Fibroblast of lung (primary cell): ENCODE results near the gene PGGHG. TPM values are rescaled to one million over a fixed set of nuclear protein-coding genes. Genes with fewer than 3 reads are reported as not detected.

Source experiments
- DNase-seq, 2 donors: peaks; one replicate each; pipeline versions ENCODE4 v3.0.0 to v3.0.0-alpha.2; 2010; ENCODE audit warnings: low read depth in 2 of 2
- H2AFZ ChIP-seq: 2 replicates; pipeline ENCODE4 v1.5.1; 2012; ENCODE audit warnings: low read length, control low read depth, inconsistent platforms
- H3K27ac ChIP-seq: 2 replicates; pipeline ENCODE4 v1.5.1; 2011; ENCODE audit warnings: low read length, control low read depth; ENCODE audit not compliant: insufficient read depth
- H3K27me3 ChIP-seq: 2 replicates; pipeline ENCODE4 v1.5.1; 2011; ENCODE audit warnings: mild to moderate bottlenecking, low read length; ENCODE audit not compliant: control insufficient read depth, insufficient read depth
- H3K36me3 ChIP-seq: 2 replicates; pipeline ENCODE4 v1.5.1; 2011; ENCODE audit warnings: low read length; ENCODE audit not compliant: control insufficient read depth, insufficient read depth
- H3K4me1 ChIP-seq: 2 replicates; pipeline ENCODE4 v1.5.1; 2011; ENCODE audit warnings: low read length; ENCODE audit not compliant: control insufficient read depth, insufficient read depth; ENCODE audit errors: extremely low read depth
- H3K4me2 ChIP-seq: 2 replicates; pipeline ENCODE4 v1.5.1; 2011; ENCODE audit warnings: low read length, control low read depth; ENCODE audit not compliant: insufficient read depth; ENCODE audit errors: extremely low read depth
- H3K4me3 ChIP-seq, 4 experiments: fragments of 200-600 bp in 1 of 4; sonication (generic) in 1 of 4; replicated peaks in 1 of 4; 2 replicates each; pipeline ENCODE4 v1.5.1; 2011 to 2016; ENCODE audit warnings: low read length in 4 of 4, low read depth in 3 of 4, mild to moderate bottlenecking in 3 of 4, control low read depth in 2 of 4, inconsistent platforms in 1 of 4, mixed read lengths in 1 of 4; ENCODE audit not compliant: insufficient read depth in 1 of 4; ENCODE audit errors: control extremely low read depth in 1 of 4
- H3K79me2 ChIP-seq: 2 replicates; pipeline ENCODE4 v1.5.1; 2012; ENCODE audit warnings: mild to moderate bottlenecking, low read length, inconsistent platforms; ENCODE audit not compliant: control insufficient read depth, insufficient read depth
- H3K9ac ChIP-seq: 2 replicates; pipeline ENCODE4 v1.5.1; 2011; ENCODE audit warnings: mild to moderate bottlenecking, low read length, control low read depth; ENCODE audit not compliant: insufficient read depth
- H3K9me3 ChIP-seq: 2 replicates; pipeline ENCODE4 v1.5.1; 2012; ENCODE audit warnings: low read depth, low read length; ENCODE audit not compliant: control insufficient read depth, insufficient read depth
- H4K20me1 ChIP-seq: 2 replicates; pipeline ENCODE4 v1.5.1; 2011; ENCODE audit warnings: low read length; ENCODE audit not compliant: control insufficient read depth, insufficient read depth; ENCODE audit errors: extremely low read depth
- EZH2 ChIP-seq: IDR thresholded peaks from 2 replicates; pipeline ENCODE4 v1.5.1; 2012; ENCODE audit warnings: low read length, control low read depth, mild to moderate bottlenecking; ENCODE audit errors: missing control alignments
- polyA plus RNA-seq, 2 donors: library from polyadenylated mRNA; depleted of rRNA in 1 of 2; stranded (reverse) in 1 of 2; unstranded in 1 of 2; fragments of >200 nt; gene quantifications; 2 replicates each; pipeline ENCODE4 v1.2.1, GENCODE V29; 2011 to 2012; ENCODE audit warnings: missing spikeins in 1 of 2
- total RNA-seq: library from RNA; depleted of rRNA; stranded (reverse); fragments of >200 nt; gene quantifications from 2 replicates; pipeline ENCODE4 v1.2.1, GENCODE V29; 2014
- TF ChIP-seq, protein P1 (sequence below), 2 donors: IDR thresholded peaks in 1 of 2; conservative IDR thresholded peaks in 1 of 2; 1 replicate in 1 of 2; 2 replicates in 1 of 2; pipeline ENCODE4 v1.5.1; 2011 to 2012; ENCODE audit warnings: low read length in 2 of 2, control low read depth in 1 of 2, inconsistent platforms in 1 of 2, low read depth in 1 of 2, mild to moderate bottlenecking in 1 of 2

Gene PGGHG
- total and polyA plus RNA-seq, 2 donors (not counting 1 experiment from before 2014, with no cell fraction given): 4.6 to 8.4 TPM

DNA sequence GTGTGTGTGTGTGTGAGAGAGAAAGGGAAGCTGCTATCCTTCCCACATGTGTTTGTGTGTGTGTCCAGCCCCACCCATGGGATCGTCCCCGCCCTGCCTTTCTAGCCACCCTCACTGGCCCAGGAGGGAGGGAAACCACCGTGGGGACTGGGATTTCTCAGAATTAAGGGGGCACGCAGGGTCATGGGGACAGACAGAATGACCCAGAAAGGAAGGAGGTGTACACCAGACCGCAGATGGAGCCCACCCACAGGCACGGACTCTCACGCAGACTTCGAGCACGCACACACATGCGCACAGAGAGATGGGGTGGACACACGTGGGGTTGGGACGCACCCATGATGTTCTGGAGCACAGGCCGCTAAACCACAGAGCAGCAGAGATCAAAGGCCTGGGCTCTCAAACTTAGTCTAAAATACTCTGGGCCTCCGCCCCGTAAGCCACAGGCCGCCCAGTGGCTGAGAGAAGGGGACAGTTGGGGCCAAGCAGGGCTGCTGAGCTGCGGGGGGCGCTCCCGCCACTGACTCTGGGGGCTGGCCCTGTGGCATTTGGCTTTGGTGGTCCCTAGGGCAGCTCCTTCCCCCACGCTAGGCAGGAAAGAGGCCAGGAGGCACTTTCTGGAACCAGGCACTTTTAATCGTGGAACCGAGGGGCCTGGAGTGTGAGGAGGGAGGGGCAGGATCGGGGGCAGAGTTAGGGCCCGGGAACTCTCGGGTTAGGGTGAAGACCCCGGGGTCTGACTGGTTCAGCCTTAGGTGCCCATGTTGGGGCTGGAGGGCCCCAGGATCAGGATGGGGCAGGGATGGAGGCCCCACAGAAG, 8.9 kb downstream of the PGGHG start:
- Histone ChIP-seq H3K9me3 (no peaks in the 10 kb centered on the region), H3K36me3 (no peaks in the 10 kb centered on the region), H3K27me3 (peaks cover 8% of the 10 kb centered on the region), H3K79me2 (no peaks in the 10 kb centered on the region), H2AFZ (no peak overlapping the region), H3K4me2 (no peak overlapping the region), H3K27ac (no peak overlapping the region), H3K4me3 (no peak overlapping the region), H3K4me1 (peaks cover 3% of the 10 kb centered on the region), H3K9ac (no peak overlapping the region), H4K20me1 (no peaks in the 10 kb centered on the region)
- TF ChIP-seq, protein P1, sequence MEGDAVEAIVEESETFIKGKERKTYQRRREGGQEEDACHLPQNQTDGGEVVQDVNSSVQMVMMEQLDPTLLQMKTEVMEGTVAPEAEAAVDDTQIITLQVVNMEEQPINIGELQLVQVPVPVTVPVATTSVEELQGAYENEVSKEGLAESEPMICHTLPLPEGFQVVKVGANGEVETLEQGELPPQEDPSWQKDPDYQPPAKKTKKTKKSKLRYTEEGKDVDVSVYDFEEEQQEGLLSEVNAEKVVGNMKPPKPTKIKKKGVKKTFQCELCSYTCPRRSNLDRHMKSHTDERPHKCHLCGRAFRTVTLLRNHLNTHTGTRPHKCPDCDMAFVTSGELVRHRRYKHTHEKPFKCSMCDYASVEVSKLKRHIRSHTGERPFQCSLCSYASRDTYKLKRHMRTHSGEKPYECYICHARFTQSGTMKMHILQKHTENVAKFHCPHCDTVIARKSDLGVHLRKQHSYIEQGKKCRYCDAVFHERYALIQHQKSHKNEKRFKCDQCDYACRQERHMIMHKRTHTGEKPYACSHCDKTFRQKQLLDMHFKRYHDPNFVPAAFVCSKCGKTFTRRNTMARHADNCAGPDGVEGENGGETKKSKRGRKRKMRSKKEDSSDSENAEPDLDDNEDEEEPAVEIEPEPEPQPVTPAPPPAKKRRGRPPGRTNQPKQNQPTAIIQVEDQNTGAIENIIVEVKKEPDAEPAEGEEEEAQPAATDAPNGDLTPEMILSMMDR (conservative IDR thresholded peaks at IDR 0.05 in 1 of 2, IDR thresholded peaks at IDR 0.05 in 1 of 2; ENCODE audit: low read depth in 1 of 2, low read length in 2 of 2): no peak
- no peak for TF ChIP-seq EZH2
- DNase-seq: no peak

DNA sequence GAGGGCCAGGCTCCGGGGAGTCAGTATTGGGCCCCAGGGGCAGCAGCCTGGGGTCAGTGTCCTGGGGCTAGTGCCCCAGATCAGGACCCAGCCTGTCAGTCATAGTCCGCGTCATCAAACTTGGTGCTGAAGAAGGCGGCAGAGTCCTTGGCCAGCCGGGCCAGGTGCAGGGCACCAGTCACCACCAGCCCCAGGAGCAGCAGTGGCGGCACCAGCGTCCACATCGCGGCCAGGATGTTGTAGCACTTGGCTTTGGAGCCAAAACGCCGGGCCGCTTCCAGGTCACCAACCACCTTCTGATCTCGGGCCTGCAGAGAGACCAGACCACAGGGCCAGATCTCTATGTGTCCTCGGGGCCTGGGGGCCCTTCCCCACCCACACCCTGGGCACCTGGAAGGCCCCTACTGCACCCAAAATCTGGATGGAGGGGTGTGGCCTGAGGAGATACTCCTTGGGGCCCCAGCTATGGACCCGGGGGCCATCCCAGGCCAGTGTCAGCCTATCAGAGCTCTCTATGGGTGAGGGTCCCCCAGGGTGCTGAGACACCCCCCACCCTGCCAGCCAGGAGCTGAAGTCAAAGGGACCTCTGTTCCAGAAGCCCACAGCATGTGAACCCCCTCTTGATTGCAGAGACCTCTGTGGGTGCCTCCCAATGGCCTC, 9.6 kb downstream of the PGGHG start:
- DNase-seq: no peak
- no peak overlapping the region for H3K4me3 ChIP-seq
- TF ChIP-seq, protein P1 (conservative IDR thresholded peaks at IDR 0.05 in 1 of 2, IDR thresholded peaks at IDR 0.05 in 1 of 2; ENCODE audit: low read depth in 1 of 2, low read length in 2 of 2): no peak
- no peak for TF ChIP-seq EZH2

DNA sequence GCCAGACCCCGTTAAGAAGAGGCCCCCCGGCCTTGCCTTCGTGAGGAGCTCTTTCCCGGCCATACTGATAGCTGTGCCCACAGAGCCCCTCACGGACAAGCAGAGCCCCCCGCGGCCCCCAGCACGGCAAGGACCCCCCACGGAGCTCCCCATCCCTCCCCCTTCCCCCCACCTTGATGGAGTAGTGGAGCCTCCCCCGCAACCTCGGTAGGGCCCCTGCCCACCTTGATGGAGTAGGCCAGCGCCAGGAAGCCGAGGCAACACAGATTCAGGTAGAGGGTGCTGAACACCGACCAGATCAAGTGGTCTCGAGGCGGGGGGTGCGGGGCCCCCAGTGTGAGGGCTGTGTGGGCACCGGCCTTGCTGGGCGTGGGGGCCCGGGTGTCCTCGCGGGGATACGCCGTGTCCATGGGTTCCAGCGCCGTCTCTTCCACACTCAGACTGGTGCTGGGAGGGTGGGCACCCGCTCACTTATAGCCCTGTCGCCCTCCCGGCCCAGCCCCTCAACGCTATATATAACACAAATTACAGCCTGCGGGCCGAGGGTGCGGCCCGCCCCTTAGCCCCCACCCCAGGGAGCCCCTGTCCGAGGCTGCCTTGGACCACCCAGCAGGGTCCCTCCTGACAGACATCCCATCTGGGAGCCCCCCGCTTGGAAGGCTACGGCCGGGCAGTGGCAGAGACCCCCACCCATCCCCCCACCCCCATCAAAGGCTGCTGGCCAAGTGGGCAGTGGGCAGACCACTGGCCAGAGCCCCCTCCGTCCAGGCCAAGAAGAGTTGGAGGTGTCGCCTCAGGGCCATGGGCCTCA, 10.4 kb downstream of the PGGHG start, which contains the start of gene IFITM5:
IFITM5 (minus strand) TSS at position 446 of the 811 bp plus-strand sequence; CDS start at position 410, 36 bp downstream.
- Histone ChIP-seq H3K4me2 (no peak within 1 kb of the TSS), H3K27ac (no peak within 1 kb of the TSS), H3K9ac (no peak within 1 kb of the TSS), H3K36me3 (no peaks in the 10 kb centered on the region), H3K9me3 (no peaks in the 10 kb centered on the region), H4K20me1 (no peaks in the 10 kb centered on the region), H3K4me1 (peaks cover 3% of the 10 kb centered on the region), H3K79me2 (no peaks in the 10 kb centered on the region), H3K27me3 (peaks cover 8% of the 10 kb centered on the region), H2AFZ (no peak within 1 kb of the TSS), H3K4me3 (no peak within 1 kb of the TSS)
- DNase-seq: no peak
- TF ChIP-seq, protein P1 (conservative IDR thresholded peaks at IDR 0.05 in 1 of 2, IDR thresholded peaks at IDR 0.05 in 1 of 2; ENCODE audit: low read depth in 1 of 2, low read length in 2 of 2): no peak
- TF ChIP-seq EZH2: no peak

More for the DNA sequence above, 9.6 kb downstream of the PGGHG start:
- Histone ChIP-seq H3K4me2 (no peak overlapping the region), H4K20me1 (no peaks in the 10 kb centered on the region), H3K79me2 (no peaks in the 10 kb centered on the region), H3K36me3 (no peaks in the 10 kb centered on the region), H3K27ac (no peak overlapping the region), H3K9me3 (no peaks in the 10 kb centered on the region), H2AFZ (no peak overlapping the region), H3K4me1 (peaks cover 3% of the 10 kb centered on the region), H3K9ac (no peak overlapping the region), H3K27me3 (peaks cover 8% of the 10 kb centered on the region)
